Fibroblast of lung (primary cell): ENCODE results near the gene ARMC10. TPM values are rescaled to one million over a fixed set of nuclear protein-coding genes. Genes with fewer than 3 reads are reported as not detected.

ENCODE experiments used
- DNase-seq, 2 donors: peaks; one replicate each; pipeline versions ENCODE4 v3.0.0 to v3.0.0-alpha.2; 2010; ENCODE audit warnings: low read depth in 2 of 2
- H2AFZ ChIP-seq: 2 replicates; pipeline ENCODE4 v1.5.1; 2012; ENCODE audit warnings: low read length, control low read depth, inconsistent platforms
- H3K27ac ChIP-seq: 2 replicates; pipeline ENCODE4 v1.5.1; 2011; ENCODE audit warnings: low read length, control low read depth; ENCODE audit not compliant: insufficient read depth
- H3K27me3 ChIP-seq: 2 replicates; pipeline ENCODE4 v1.5.1; 2011; ENCODE audit warnings: mild to moderate bottlenecking, low read length; ENCODE audit not compliant: control insufficient read depth, insufficient read depth
- H3K36me3 ChIP-seq: 2 replicates; pipeline ENCODE4 v1.5.1; 2011; ENCODE audit warnings: low read length; ENCODE audit not compliant: control insufficient read depth, insufficient read depth
- H3K4me1 ChIP-seq: 2 replicates; pipeline ENCODE4 v1.5.1; 2011; ENCODE audit warnings: low read length; ENCODE audit not compliant: control insufficient read depth, insufficient read depth; ENCODE audit errors: extremely low read depth
- H3K4me2 ChIP-seq: 2 replicates; pipeline ENCODE4 v1.5.1; 2011; ENCODE audit warnings: low read length, control low read depth; ENCODE audit not compliant: insufficient read depth; ENCODE audit errors: extremely low read depth
- H3K4me3 ChIP-seq, 4 experiments: fragments of 200-600 bp in 1 of 4; sonication (generic) in 1 of 4; replicated peaks in 1 of 4; 2 replicates each; pipeline ENCODE4 v1.5.1; 2011 to 2016; ENCODE audit warnings: low read length in 4 of 4, low read depth in 3 of 4, mild to moderate bottlenecking in 3 of 4, control low read depth in 2 of 4, inconsistent platforms in 1 of 4, mixed read lengths in 1 of 4; ENCODE audit not compliant: insufficient read depth in 1 of 4; ENCODE audit errors: control extremely low read depth in 1 of 4
- H3K79me2 ChIP-seq: 2 replicates; pipeline ENCODE4 v1.5.1; 2012; ENCODE audit warnings: mild to moderate bottlenecking, low read length, inconsistent platforms; ENCODE audit not compliant: control insufficient read depth, insufficient read depth
- H3K9ac ChIP-seq: 2 replicates; pipeline ENCODE4 v1.5.1; 2011; ENCODE audit warnings: mild to moderate bottlenecking, low read length, control low read depth; ENCODE audit not compliant: insufficient read depth
- H3K9me3 ChIP-seq: 2 replicates; pipeline ENCODE4 v1.5.1; 2012; ENCODE audit warnings: low read depth, low read length; ENCODE audit not compliant: control insufficient read depth, insufficient read depth
- H4K20me1 ChIP-seq: 2 replicates; pipeline ENCODE4 v1.5.1; 2011; ENCODE audit warnings: low read length; ENCODE audit not compliant: control insufficient read depth, insufficient read depth; ENCODE audit errors: extremely low read depth
- CTCF ChIP-seq, 2 donors: IDR thresholded peaks in 1 of 2; conservative IDR thresholded peaks in 1 of 2; 1 replicate in 1 of 2; 2 replicates in 1 of 2; pipeline ENCODE4 v1.5.1; 2011 to 2012; ENCODE audit warnings: low read length in 2 of 2, control low read depth in 1 of 2, inconsistent platforms in 1 of 2, low read depth in 1 of 2, mild to moderate bottlenecking in 1 of 2
- EZH2 ChIP-seq: IDR thresholded peaks from 2 replicates; pipeline ENCODE4 v1.5.1; 2012; ENCODE audit warnings: low read length, control low read depth, mild to moderate bottlenecking; ENCODE audit errors: missing control alignments
- polyA plus RNA-seq, 2 donors: library from polyadenylated mRNA; depleted of rRNA in 1 of 2; stranded (reverse) in 1 of 2; unstranded in 1 of 2; fragments of >200 nt; gene quantifications; 2 replicates each; pipeline ENCODE4 v1.2.1, GENCODE V29; 2011 to 2012; ENCODE audit warnings: missing spikeins in 1 of 2
- total RNA-seq: library from RNA; depleted of rRNA; stranded (reverse); fragments of >200 nt; gene quantifications from 2 replicates; pipeline ENCODE4 v1.2.1, GENCODE V29; 2014

Gene ARMC10
- total and polyA plus RNA-seq, 2 donors (not counting 1 experiment from before 2014, with no cell fraction given) = 31.8 to 50.5 TPM

- H3K9ac ChIP-seq = no peak overlapping the region
- H3K79me2 ChIP-seq = no peaks in the 10 kb centered on the region
- no peak overlapping the region for H3K27ac ChIP-seq
- H3K9me3 ChIP-seq = no peaks in the 10 kb centered on the region
- TF ChIP-seq EZH2 (no peak), CTCF (conservative IDR thresholded peaks at IDR 0.05 in 1 of 2, IDR thresholded peaks at IDR 0.05 in 1 of 2; ENCODE audit: low read depth in 1 of 2, low read length in 2 of 2) (no peak)
- no peaks in the 10 kb centered on the region for H4K20me1 ChIP-seq
- H2AFZ ChIP-seq = no peak overlapping the region
- H3K4me1 ChIP-seq = no peaks in the 10 kb centered on the region
- no peak overlapping the region for H3K4me2 ChIP-seq
- H3K36me3 ChIP-seq = no peaks in the 10 kb centered on the region
- H3K27me3 ChIP-seq = no peaks in the 10 kb centered on the region
- DNase-seq = no peak
- no peak overlapping the region for H3K4me3 ChIP-seq
Measured at GRCh38 chr7:103058122-103058521, 16.8 kb upstream of the ARMC10 start.

- H3K79me2 ChIP-seq = no peaks in the 10 kb centered on the region
- H3K9ac ChIP-seq = no peak overlapping the region
- no peak overlapping the region for H2AFZ ChIP-seq
- no peaks in the 10 kb centered on the region for H3K4me1 ChIP-seq
- H4K20me1 ChIP-seq = no peaks in the 10 kb centered on the region
- no peaks in the 10 kb centered on the region for H3K36me3 ChIP-seq
- H3K4me2 ChIP-seq = no peak overlapping the region
- no peaks in the 10 kb centered on the region for H3K9me3 ChIP-seq
- DNase-seq = peak in 1 of 2 donors; percentile 22
- no peak overlapping the region for H3K4me3 ChIP-seq
- H3K27me3 ChIP-seq = no peaks in the 10 kb centered on the region
- TF ChIP-seq EZH2 (no peak), CTCF (conservative IDR thresholded peaks at IDR 0.05 in 1 of 2, IDR thresholded peaks at IDR 0.05 in 1 of 2; ENCODE audit: low read depth in 1 of 2, low read length in 2 of 2) (no peak)
- no peak overlapping the region for H3K27ac ChIP-seq
Measured at GRCh38 chr7:103059471-103059870, 15.5 kb upstream of the ARMC10 start.

GRCh38 chr7:103063895-103064294 is 11.0 kb upstream of the ARMC10 start:
- Histone ChIP-seq H3K27ac (no peak overlapping the region), H3K27me3 (no peaks in the 10 kb centered on the region), H4K20me1 (no peaks in the 10 kb centered on the region), H3K4me2 (no peak overlapping the region), H3K9me3 (no peaks in the 10 kb centered on the region), H3K4me3 (no peak overlapping the region), H3K36me3 (no peaks in the 10 kb centered on the region), H3K9ac (no peak overlapping the region), H2AFZ (no peak overlapping the region), H3K4me1 (no peaks in the 10 kb centered on the region), H3K79me2 (no peaks in the 10 kb centered on the region)
- no peak for DNase-seq
- TF ChIP-seq CTCF (conservative IDR thresholded peaks at IDR 0.05 in 1 of 2, IDR thresholded peaks at IDR 0.05 in 1 of 2; ENCODE audit: low read depth in 1 of 2, low read length in 2 of 2) (no peak), EZH2 (no peak)
